ENCODE data around the gene LLGL1.

Gene LLGL1

DNA sequence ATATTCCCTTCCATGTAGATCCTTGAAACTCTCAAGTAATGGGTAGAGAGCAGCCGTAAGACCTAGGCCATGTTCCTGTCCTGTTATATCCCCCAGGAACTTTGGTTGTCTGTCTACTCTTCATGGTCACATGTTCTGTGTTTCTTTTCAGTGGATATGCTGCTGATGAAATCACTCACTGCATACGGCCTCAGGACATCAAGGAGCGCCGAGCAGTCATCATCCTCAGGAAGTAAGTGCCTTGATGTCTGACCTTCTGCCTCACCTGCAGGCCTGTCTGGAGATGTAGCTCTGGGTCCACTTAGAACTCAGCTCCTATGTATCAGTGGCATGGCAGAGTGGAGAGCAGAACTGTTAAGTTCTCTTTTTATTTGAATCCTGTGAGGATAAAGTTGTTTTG lies 30.6 kb upstream of the LLGL1 start:
- CTCF ChIA-PET, result no interaction called here
- TF ChIP-seq SUZ12 (IDR thresholded peaks at IDR 0.05) (no peak), FOXA1 (IDR thresholded peaks at IDR 0.05) (no peak), L3MBTL2 (conservative IDR thresholded peaks at IDR 0.05) (no peak), BHLHE40 (IDR thresholded peaks at IDR 0.05; ENCODE audit: borderline replicate concordance) (no peak), LEF1 (IDR thresholded peaks at IDR 0.05; ENCODE audit: borderline replicate concordance) (no peak), TARDBP (IDR thresholded peaks at IDR 0.05) (no peak), SP1 (IDR thresholded peaks at IDR 0.05) (no peak), FOXM1 (IDR thresholded peaks at IDR 0.05; ENCODE audit: borderline replicate concordance) (no peak), ZNF384 (IDR thresholded peaks at IDR 0.05) (no peak), HDGF (IDR thresholded peaks at IDR 0.05; ENCODE audit: borderline replicate concordance) (no peak), CTBP1 (IDR thresholded peaks at IDR 0.05; ENCODE audit: borderline replicate concordance) (no peak)
- TF ChIP-seq, protein P1, sequence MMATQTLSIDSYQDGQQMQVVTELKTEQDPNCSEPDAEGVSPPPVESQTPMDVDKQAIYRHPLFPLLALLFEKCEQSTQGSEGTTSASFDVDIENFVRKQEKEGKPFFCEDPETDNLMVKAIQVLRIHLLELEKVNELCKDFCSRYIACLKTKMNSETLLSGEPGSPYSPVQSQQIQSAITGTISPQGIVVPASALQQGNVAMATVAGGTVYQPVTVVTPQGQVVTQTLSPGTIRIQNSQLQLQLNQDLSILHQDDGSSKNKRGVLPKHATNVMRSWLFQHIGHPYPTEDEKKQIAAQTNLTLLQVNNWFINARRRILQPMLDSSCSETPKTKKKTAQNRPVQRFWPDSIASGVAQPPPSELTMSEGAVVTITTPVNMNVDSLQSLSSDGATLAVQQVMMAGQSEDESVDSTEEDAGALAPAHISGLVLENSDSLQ (IDR thresholded peaks at IDR 0.05), result no peak
- POLR2A ChIA-PET, result interaction anchor here (4.1 kb wide), 1 partner anchor 12 kb away, joined by 27 read pairs; the partner anchor contains the start of gene ALKBH5
- DNase-seq (ENCODE audit: extremely low spot score), result no peak

DNA sequence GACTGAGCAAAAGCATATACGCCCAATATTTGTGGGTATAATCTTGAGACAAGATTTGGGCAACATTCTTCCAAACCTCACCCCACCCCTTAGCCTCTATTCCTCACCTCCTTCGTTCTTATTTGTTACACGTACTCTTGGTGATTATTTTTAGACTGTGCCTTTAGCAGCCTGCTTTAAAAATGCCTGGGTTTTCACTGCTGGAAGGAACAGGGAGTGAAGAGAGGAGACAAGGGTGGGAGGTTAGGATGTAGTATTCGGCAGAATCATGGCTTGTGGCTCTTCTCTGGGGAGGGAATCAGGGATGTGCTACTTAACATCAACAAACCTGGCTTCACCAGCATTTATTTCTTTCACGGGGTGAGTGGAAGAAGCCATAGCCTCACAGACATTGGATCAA lies 30.2 kb upstream of the LLGL1 start:
- ChIA-PET CTCF (no interaction called here), POLR2A (interaction anchor here (1.2 kb wide), 1 partner anchor 12 kb away, joined by 3 read pairs; the partner anchor contains the start of gene ALKBH5)
- no peak for TF ChIP-seq FOXM1 (IDR thresholded peaks at IDR 0.05; ENCODE audit: borderline replicate concordance)
- no peak for TF ChIP-seq L3MBTL2 (conservative IDR thresholded peaks at IDR 0.05)
- TF ChIP-seq, protein P1 (IDR thresholded peaks at IDR 0.05), result no peak
- DNase-seq (ENCODE audit: extremely low spot score), result no peak

DNA sequence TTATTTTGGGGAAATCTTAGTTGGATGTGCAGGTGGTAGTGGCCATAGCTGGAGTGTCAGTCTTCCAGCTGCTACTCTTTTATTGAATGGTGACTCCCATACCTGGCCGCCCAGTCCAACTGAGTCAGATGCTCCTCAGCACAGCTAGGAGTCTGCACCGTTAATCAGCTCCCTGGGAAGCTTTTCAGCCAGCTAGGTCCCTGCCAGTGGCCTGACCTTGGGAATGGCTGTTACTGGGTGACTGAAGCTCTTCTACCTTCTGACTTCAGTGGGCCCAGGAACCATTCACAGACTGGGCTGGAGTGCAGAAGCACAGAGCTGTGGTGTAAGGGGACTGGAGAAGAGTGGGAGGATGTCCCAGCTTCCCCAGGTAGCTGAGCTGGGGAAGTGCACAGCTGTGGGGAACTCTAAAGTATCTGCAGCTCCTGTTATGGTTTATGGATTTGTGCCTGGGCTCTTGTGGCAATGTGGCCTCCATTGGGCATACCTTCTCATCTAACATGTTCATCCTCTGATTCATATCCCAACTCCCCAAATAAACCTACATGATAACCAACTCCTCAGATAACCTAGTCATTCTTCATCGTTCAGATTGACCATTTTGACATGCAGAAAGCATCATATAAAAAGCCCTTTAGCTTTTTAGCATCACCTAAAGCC lies 27.8 kb upstream of the LLGL1 start:
- CTCF ChIA-PET, result no interaction called here
- POLR2A ChIA-PET, result interaction anchor here (1.6 kb wide), 1 partner anchor 13 kb away, joined by 12 read pairs; the partner anchor contains the start of gene ALKBH5
- no peak for TF ChIP-seq L3MBTL2 (conservative IDR thresholded peaks at IDR 0.05)
- no peak for TF ChIP-seq ZNF384 (IDR thresholded peaks at IDR 0.05)
- no peak for TF ChIP-seq BHLHE40 (IDR thresholded peaks at IDR 0.05; ENCODE audit: borderline replicate concordance)
- TF ChIP-seq HDGF (IDR thresholded peaks at IDR 0.05; ENCODE audit: borderline replicate concordance), result no peak
- TF ChIP-seq ARNT (IDR thresholded peaks at IDR 0.05), result no peak
- no peak for TF ChIP-seq ELF4 (IDR thresholded peaks at IDR 0.05)
- no peak for TF ChIP-seq FOXK2 (IDR thresholded peaks at IDR 0.05)
- TF ChIP-seq TARDBP (IDR thresholded peaks at IDR 0.05), result no peak
- no peak for TF ChIP-seq SUZ12 (IDR thresholded peaks at IDR 0.05)
- no peak for TF ChIP-seq LEF1 (IDR thresholded peaks at IDR 0.05; ENCODE audit: borderline replicate concordance)
- no peak for TF ChIP-seq SP1 (IDR thresholded peaks at IDR 0.05)
- no peak for TF ChIP-seq FOXM1 (IDR thresholded peaks at IDR 0.05; ENCODE audit: borderline replicate concordance)
- TF ChIP-seq NFRKB (IDR thresholded peaks at IDR 0.05), result no peak
- no peak for DNase-seq (ENCODE audit: extremely low spot score)

DNA sequence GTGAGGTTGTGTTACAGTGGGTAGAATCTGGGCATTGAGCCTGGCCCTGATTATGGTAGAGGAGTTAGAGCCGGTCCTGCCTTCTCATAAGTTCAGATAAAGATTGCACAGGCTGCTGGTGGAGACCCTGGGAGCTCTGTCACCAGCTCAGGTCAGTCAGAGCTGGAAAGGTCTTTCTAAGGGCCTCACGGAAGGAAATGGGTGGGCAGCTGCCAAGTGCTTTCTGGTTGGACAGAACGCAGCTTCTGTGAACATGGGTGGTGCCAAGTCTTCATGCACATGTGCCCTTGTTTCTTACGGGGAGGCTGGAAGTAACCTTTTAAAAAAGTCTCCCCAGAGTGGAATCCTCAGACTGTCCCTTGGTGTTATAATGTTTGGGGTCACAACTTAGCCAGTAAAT lies 26.9 kb upstream of the LLGL1 start:
- DNase-seq (ENCODE audit: extremely low spot score), result no peak
- CTCF ChIA-PET, result no interaction called here
- TF ChIP-seq NFRKB (IDR thresholded peaks at IDR 0.05), result no peak
- no peak for TF ChIP-seq SP1 (IDR thresholded peaks at IDR 0.05)
- no peak for TF ChIP-seq FOXK2 (IDR thresholded peaks at IDR 0.05)
- no peak for TF ChIP-seq HDGF (IDR thresholded peaks at IDR 0.05; ENCODE audit: borderline replicate concordance)
- no peak for TF ChIP-seq LEF1 (IDR thresholded peaks at IDR 0.05; ENCODE audit: borderline replicate concordance)
- TF ChIP-seq FOXA1 (IDR thresholded peaks at IDR 0.05), result no peak
- TF ChIP-seq ZNF384 (IDR thresholded peaks at IDR 0.05), result no peak
- TF ChIP-seq ELF4 (IDR thresholded peaks at IDR 0.05), result no peak
- TF ChIP-seq SUZ12 (IDR thresholded peaks at IDR 0.05), result no peak
- TF ChIP-seq L3MBTL2 (conservative IDR thresholded peaks at IDR 0.05), result no peak
- TF ChIP-seq CTBP1 (IDR thresholded peaks at IDR 0.05; ENCODE audit: borderline replicate concordance), result no peak
- TF ChIP-seq BHLHE40 (IDR thresholded peaks at IDR 0.05; ENCODE audit: borderline replicate concordance), result no peak
- no peak for TF ChIP-seq ARNT (IDR thresholded peaks at IDR 0.05)
- TF ChIP-seq, protein P1 (IDR thresholded peaks at IDR 0.05), result no peak
- TF ChIP-seq FOXM1 (IDR thresholded peaks at IDR 0.05; ENCODE audit: borderline replicate concordance), result no peak
- TF ChIP-seq TARDBP (IDR thresholded peaks at IDR 0.05), result no peak
- POLR2A ChIA-PET, result interaction anchor here (1.1 to 2.0 kb wide), 2 partner anchors 10 to 15 kb away, joined by 3 to 11 read pairs; partner anchors contain the start of gene ALKBH5

DNA sequence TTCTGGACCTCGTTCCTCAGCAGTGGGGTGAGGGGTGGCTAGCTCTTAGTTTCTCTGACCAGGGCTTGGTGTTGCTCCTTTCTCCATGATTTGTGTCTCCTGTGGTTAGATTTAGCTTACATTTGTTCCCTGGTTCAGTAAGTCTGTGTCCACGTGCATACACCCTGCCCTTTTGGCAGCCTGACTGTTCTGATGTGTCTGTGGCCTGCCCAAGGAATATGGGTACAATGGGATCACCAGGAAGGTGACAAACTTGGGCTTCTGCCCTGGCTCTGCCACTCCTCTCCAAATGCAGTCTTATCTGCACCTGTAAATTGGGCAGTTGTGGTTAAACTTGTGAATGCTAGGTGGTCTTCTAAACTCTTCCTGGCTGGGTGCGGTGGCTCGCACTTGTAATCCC lies 24.3 kb upstream of the LLGL1 start:
- TF ChIP-seq NFRKB (IDR thresholded peaks at IDR 0.05), result no peak
- no peak for TF ChIP-seq FOXA1 (IDR thresholded peaks at IDR 0.05)
- TF ChIP-seq FOXK2 (IDR thresholded peaks at IDR 0.05), result no peak
- ChIA-PET CTCF (interaction anchor here (1.0 kb wide), 1 partner anchor 11 kb away, joined by 3 read pairs; no protein-coding TSS in a partner anchor), POLR2A (interaction anchor here (0.6 to 1.4 kb wide), 4 partner anchors 9 to 17 kb away, joined by 3 to 5 read pairs (median 3); partner anchors contain the start of gene ALKBH5)
- DNase-seq (ENCODE audit: extremely low spot score), result no peak

DNA sequence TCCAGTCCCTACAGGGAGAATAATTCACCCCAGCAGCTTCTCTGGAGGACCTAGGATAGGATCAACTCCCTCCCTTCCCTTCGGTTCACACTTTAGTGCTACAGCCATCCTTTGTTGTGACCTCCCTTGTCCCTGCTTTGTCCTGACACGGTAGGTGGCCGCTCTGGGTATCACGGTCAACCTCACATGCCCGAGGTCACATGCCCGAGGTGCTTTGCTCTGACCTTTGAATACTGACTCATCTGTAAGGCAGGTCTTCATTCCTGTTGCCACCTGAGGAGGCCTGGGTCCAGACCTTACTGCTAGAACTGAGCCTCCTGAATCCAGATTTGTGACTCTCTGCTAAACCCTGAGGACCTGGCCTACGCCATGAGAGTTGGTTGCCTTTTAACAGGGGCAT lies 22.1 kb upstream of the LLGL1 start:
- CTCF ChIA-PET, result interaction anchor here (0.6 kb wide), 1 partner anchor 12 kb away, joined by 3 read pairs; no protein-coding TSS in a partner anchor
- POLR2A ChIA-PET, result no interaction called here
- no peak for DNase-seq (ENCODE audit: extremely low spot score)
- no peak for TF ChIP-seq HDGF (IDR thresholded peaks at IDR 0.05; ENCODE audit: borderline replicate concordance)
- no peak for TF ChIP-seq FOXM1 (IDR thresholded peaks at IDR 0.05; ENCODE audit: borderline replicate concordance)
- TF ChIP-seq ELF4 (IDR thresholded peaks at IDR 0.05), result no peak
- TF ChIP-seq SP1 (IDR thresholded peaks at IDR 0.05), result no peak
- no peak for TF ChIP-seq BHLHE40 (IDR thresholded peaks at IDR 0.05; ENCODE audit: borderline replicate concordance)
- no peak for TF ChIP-seq TARDBP (IDR thresholded peaks at IDR 0.05)
